Neural crest cell (in vitro differentiated cells): ENCODE measurements around the gene ASCL1. TPM values are rescaled to one million over a fixed set of nuclear protein-coding genes. Genes with fewer than 3 reads are reported as not detected.

Experiments used
- DNase-seq: peaks from one replicate; pipeline ENCODE4 v3.0.0; 2021; ENCODE audit warnings: low read depth, mixed read lengths, low spot score
- H3K27ac Mint-ChIP-seq: one replicate; pipeline ENCODE4 v1.8.0; 2021; ENCODE audit warnings: mild to moderate bottlenecking, mixed read lengths; ENCODE audit not compliant: unreplicated experiment
- H3K27me3 Mint-ChIP-seq: 2 replicates; pipeline ENCODE4 v1.8.0; 2021; ENCODE audit warnings: low read depth, mild to moderate bottlenecking, mixed read lengths
- H3K36me3 Mint-ChIP-seq: 2 replicates; pipeline ENCODE4 v1.8.0; 2021; ENCODE audit warnings: low read depth, mild to moderate bottlenecking, mixed read lengths
- H3K4me1 Mint-ChIP-seq: 2 replicates; pipeline ENCODE4 v1.8.0; 2021; ENCODE audit warnings: mixed read lengths
- H3K4me3 Mint-ChIP-seq: one replicate; pipeline ENCODE4 v1.8.0; 2021; ENCODE audit warnings: mild to moderate bottlenecking, mixed read lengths
- H3K9me3 Mint-ChIP-seq: 2 replicates; pipeline ENCODE4 v1.8.0; 2021; ENCODE audit warnings: mixed read lengths
- total RNA-seq: library from RNA; stranded (reverse); gene quantifications from 2 replicates; pipeline ENCODE4 v1.2.1, GENCODE V29; 2021
- TF ChIP-seq, protein P1 (sequence below): fragments of 200-600 bp; sonication (generic); conservative IDR thresholded peaks from 2 replicates; pipeline ENCODE4 v1.5.0; 2021; ENCODE audit warnings: antibody characterized with exemption, mild to moderate bottlenecking

ASCL1 gene
- total RNA-seq, 1 donor from 2014 or later, result 4.3 TPM

DNA sequence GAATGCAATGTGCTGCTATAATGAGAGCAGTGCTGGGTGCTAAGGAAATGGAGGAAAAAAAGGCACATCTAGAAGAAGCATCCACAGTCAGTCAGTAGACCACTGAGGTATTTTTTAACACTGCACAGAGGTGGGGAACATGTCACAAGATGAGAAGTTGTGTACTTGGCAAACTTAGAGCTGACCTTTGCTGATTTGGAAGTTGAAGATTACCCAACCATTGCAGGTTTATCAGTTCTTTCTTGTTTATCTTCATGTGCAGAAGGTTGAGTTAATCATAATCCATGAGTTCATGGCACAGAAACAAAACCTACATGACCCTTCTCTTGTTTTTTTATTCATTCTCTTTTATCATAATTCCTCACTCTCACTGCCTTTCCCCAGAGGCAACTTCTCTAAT is 37.2 kb upstream of the ASCL1 start:
- Mint-ChIP-seq H3K9me3 (no peaks in the 10 kb centered on the region), H3K27me3 (peaks cover 68% of the 10 kb centered on the region), H3K27ac (no peak overlapping the region), H3K4me1 (peaks cover 7% of the 10 kb centered on the region), H3K36me3 (no peaks in the 10 kb centered on the region), H3K4me3 (no peak overlapping the region)
- DNase-seq, result no peak
- TF ChIP-seq, protein P1, sequence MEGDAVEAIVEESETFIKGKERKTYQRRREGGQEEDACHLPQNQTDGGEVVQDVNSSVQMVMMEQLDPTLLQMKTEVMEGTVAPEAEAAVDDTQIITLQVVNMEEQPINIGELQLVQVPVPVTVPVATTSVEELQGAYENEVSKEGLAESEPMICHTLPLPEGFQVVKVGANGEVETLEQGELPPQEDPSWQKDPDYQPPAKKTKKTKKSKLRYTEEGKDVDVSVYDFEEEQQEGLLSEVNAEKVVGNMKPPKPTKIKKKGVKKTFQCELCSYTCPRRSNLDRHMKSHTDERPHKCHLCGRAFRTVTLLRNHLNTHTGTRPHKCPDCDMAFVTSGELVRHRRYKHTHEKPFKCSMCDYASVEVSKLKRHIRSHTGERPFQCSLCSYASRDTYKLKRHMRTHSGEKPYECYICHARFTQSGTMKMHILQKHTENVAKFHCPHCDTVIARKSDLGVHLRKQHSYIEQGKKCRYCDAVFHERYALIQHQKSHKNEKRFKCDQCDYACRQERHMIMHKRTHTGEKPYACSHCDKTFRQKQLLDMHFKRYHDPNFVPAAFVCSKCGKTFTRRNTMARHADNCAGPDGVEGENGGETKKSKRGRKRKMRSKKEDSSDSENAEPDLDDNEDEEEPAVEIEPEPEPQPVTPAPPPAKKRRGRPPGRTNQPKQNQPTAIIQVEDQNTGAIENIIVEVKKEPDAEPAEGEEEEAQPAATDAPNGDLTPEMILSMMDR, result no peak

DNA sequence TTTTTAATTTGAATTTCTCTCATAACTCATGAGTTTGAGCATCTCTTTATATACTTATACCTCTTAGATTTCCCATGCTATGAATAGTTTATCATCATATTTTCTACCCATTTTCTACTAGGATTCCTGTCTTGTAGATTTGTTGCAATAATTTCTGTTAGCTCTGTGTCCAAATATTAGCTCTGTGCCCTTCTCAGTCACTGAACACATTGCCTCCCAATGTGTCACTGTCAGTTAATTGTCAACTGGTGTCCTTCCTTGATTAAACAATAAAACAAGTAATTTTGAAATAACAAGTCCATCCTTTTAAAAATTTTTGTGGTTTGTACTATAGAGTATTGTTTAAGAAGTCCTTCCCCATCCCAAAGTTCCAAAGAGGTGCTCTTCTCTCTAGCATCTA is 36.2 kb upstream of the ASCL1 start:
- no peak for DNase-seq
- no peak overlapping the region for H3K27ac Mint-ChIP-seq
- peaks cover 7% of the 10 kb centered on the region for H3K4me1 Mint-ChIP-seq
- H3K9me3 Mint-ChIP-seq, result no peaks in the 10 kb centered on the region
- H3K4me3 Mint-ChIP-seq, result no peak overlapping the region
- TF ChIP-seq, protein P1, result no peak
- H3K36me3 Mint-ChIP-seq, result no peaks in the 10 kb centered on the region
- H3K27me3 Mint-ChIP-seq, result peaks cover 68% of the 10 kb centered on the region

DNA sequence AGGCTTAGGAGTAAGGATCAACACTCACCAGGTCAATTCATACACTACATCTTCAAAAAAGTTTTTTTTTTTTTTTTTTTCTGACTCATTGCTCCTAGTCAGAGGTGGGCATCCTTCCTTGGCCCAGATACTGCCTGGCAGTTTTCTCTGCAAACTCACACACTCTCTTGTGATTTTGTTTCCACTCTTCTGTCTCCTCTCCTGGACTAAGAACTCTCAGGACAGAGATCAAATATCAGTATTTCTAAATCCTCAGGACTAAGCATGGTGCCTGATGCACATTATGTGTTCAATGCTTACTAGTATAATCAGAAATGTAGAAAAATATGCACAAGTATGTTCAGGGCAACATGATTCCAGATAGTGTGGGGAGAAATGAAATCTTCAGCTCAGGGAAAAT is 30.3 kb upstream of the ASCL1 start:
- DNase-seq, result no peak
- TF ChIP-seq, protein P1, result no peak
- Mint-ChIP-seq H3K27ac (no peak overlapping the region), H3K36me3 (no peaks in the 10 kb centered on the region), H3K4me3 (no peak overlapping the region), H3K4me1 (no peaks in the 10 kb centered on the region), H3K9me3 (no peaks in the 10 kb centered on the region), H3K27me3 (peaks cover 55% of the 10 kb centered on the region)

DNA sequence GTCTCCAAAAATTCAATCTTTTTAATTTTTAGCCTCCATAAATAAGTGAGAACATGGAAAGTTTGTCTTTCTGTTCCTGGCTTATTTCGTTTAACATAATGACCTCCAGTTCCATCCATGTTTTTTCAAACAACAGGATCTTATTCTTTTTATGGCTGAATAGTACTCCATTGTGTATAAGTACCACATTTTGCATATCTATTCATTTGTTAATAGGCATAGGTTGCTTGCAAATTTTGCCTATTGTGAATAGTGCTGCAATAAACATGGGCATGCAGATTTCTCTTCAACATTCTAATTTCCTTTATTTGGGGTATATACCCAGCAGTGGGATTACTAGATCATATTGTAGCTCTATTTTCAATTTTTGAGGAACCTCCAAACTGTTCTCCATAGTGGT is 24.3 kb upstream of the ASCL1 start:
- no peak overlapping the region for H3K27ac Mint-ChIP-seq
- H3K36me3 Mint-ChIP-seq, result no peaks in the 10 kb centered on the region
- TF ChIP-seq, protein P1, result no peak
- no peaks in the 10 kb centered on the region for H3K4me1 Mint-ChIP-seq
- H3K27me3 Mint-ChIP-seq, result peaks cover 56% of the 10 kb centered on the region
- no peak overlapping the region for H3K4me3 Mint-ChIP-seq
- DNase-seq, result no peak
- peaks cover 3% of the 10 kb centered on the region for H3K9me3 Mint-ChIP-seq

DNA sequence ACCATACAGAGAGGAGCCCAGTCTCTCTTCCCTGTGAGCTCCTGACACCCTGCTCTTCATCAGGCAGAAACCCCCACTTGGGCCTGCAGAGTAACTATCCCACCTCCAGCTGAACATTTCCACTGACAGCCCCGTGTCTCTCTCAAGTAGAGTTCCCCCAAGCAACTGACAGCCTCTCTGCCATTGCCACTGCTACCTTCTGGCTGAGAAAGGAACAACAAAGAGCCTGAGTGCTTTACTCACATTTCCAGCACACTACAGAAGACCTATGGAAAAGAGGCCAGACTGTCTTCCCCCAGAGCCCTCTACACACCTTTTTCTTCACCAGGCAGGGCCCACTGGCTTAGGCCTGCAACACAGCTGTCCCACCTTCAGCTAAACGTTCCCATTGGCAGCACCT is 18.4 kb upstream of the ASCL1 start:
- Mint-ChIP-seq H3K36me3 (no peaks in the 10 kb centered on the region), H3K27me3 (peaks cover 48% of the 10 kb centered on the region), H3K4me1 (no peaks in the 10 kb centered on the region), H3K4me3 (no peak overlapping the region), H3K27ac (no peak overlapping the region), H3K9me3 (peaks cover 10% of the 10 kb centered on the region)
- TF ChIP-seq, protein P1, result no peak
- DNase-seq, result no peak
